Right forelimb (tissue), 1 donor: ENCODE measurements around the gene BLVRB.

Experiments
- DNase-seq: peaks from one replicate; pipeline ENCODE4 v3.0.0-alpha.2; 2018

The BLVRB gene

GRCh38 chr19:40398417-40399131, 67.0 kb downstream of the BLVRB start:
- no peak for DNase-seq
